SK-N-MC (cell line): Measurements from ENCODE around the gene UGGT2.

Experiments
- EZH2 ChIP-seq: fragments of 200-600 bp; sonication (generic); IDR thresholded peaks from one replicate; pipeline ENCODE4 v1.6.1; 2017; ENCODE audit warnings: antibody characterized with exemption
- FOXP2 ChIP-seq: optimal IDR thresholded peaks from 2 replicates; pipeline ENCODE3; 2011; ENCODE audit warnings: mild to moderate bottlenecking, moderate library complexity; ENCODE audit not compliant: insufficient read depth; ENCODE audit errors: extremely low read length, control extremely low read depth

- no peak for TF ChIP-seq FOXP2
- no peak for TF ChIP-seq EZH2
Measured at GRCh38 chr13:95833719-95834118, 219.5 kb downstream of the UGGT2 start.
